KBM-7 (cell line): ENCODE data around the gene TEX264.

Source experiments
- DNase-seq: peaks from one replicate; pipeline ENCODE4 v3.0.0-alpha.2; 2015
- in situ Hi-C: fragments of 300-500 bp; cut with MboI; formaldehyde crosslinking; loops from 2 replicates; pipeline ENCODE4 v1.14.3; 2020; ENCODE audit warnings: low sequenced_read_pairs, low pct_unique_long_range_greater_than_20kb, mixed read lengths

TEX264 gene

GRCh38 chr3:51673181-51673801, 2.2 kb downstream of the TEX264 start:
- DNase-seq = peak; percentile 34
- in situ Hi-C loops = no loop called here

- in situ Hi-C loops = no loop called here
- no peak for DNase-seq
These were observed 3.0 kb downstream of the TEX264 start for GRCh38 chr3:51673802-51674654.

- in situ Hi-C loops = no loop called here
- no peak for DNase-seq
These were observed 4.2 kb downstream of the TEX264 start for GRCh38 chr3:51675201-51675611.

- DNase-seq = no peak
- in situ Hi-C loops = no loop called here
These were observed 5.1 kb downstream of the TEX264 start for GRCh38 chr3:51676102-51676640.

- no peak for DNase-seq
- in situ Hi-C loops = no loop called here
These were observed 6.3 kb downstream of the TEX264 start for GRCh38 chr3:51677358-51677757.

GRCh38 chr3:51678186-51678585, 7.1 kb downstream of the TEX264 start:
- in situ Hi-C loops = no loop called here
- DNase-seq = no peak

GRCh38 chr3:51678641-51679040, 7.6 kb downstream of the TEX264 start:
- in situ Hi-C loops = no loop called here
- DNase-seq = no peak

GRCh38 chr3:51679318-51679717, 8.3 kb downstream of the TEX264 start:
- in situ Hi-C loops = no loop called here
- DNase-seq = no peak

GRCh38 chr3:51679777-51680176, 8.7 kb downstream of the TEX264 start:
- in situ Hi-C loops = no loop called here

GRCh38 chr3:51680196-51680595, 9.1 kb downstream of the TEX264 start:
- in situ Hi-C loops = no loop called here
- no peak for DNase-seq

More at GRCh38 chr3:51679777-51680176, 8.7 kb downstream of the TEX264 start:
- no peak for DNase-seq

GRCh38 chr3:51680663-51681230, 9.7 kb downstream of the TEX264 start:
- in situ Hi-C loops = no loop called here
- no peak for DNase-seq

- in situ Hi-C loops = no loop called here
- DNase-seq = peak; percentile 70
These were observed 10.4 kb downstream of the TEX264 start for GRCh38 chr3:51681453-51681852.

- DNase-seq = peak; percentile 96
- in situ Hi-C loops = no loop called here
These were observed 11.0 kb downstream of the TEX264 start for GRCh38 chr3:51682079-51682478.

GRCh38 chr3:51682526-51682925, 11.5 kb downstream of the TEX264 start:
- no peak for DNase-seq
- in situ Hi-C loops = no loop called here

- DNase-seq = no peak
- in situ Hi-C loops = no loop called here
These were observed 12.5 kb downstream of the TEX264 start for GRCh38 chr3:51683566-51683965.

GRCh38 chr3:51684971-51685751, 14.1 kb downstream of the TEX264 start:
- in situ Hi-C loops = no loop called here

GRCh38 chr3:51686056-51686455, 15.0 kb downstream of the TEX264 start:
- in situ Hi-C loops = no loop called here
- no peak for DNase-seq

More at GRCh38 chr3:51684971-51685751, 14.1 kb downstream of the TEX264 start:
- DNase-seq = no peak

GRCh38 chr3:51686512-51687215, 15.6 kb downstream of the TEX264 start:
- peak; percentile 94 for DNase-seq
- in situ Hi-C loops = no loop called here
